Thyroid gland (tissue), 4 donors: Measurements from ENCODE around the gene SND1. TPM values are rescaled to one million over a fixed set of nuclear protein-coding genes. Genes with fewer than 3 reads are reported as not detected.

Experiments used
- DNase-seq, 2 donors: peaks; one replicate each; pipeline ENCODE4 v3.0.0-alpha.2; 2019
- H3K27ac ChIP-seq, 3 donors: fragments of 200-600 bp; sonication (generic); 1 replicate in 2 of 3; 2 replicates in 1 of 3; pipeline ENCODE4 v1.5.1; 2016 to 2019; ENCODE audit warnings: mild to moderate bottlenecking in 1 of 3, moderate library complexity in 1 of 3
- H3K27me3 ChIP-seq: fragments of 200-600 bp; sonication (generic); one replicate; pipeline ENCODE4 v1.5.1; 2019
- H3K36me3 ChIP-seq, 2 donors: fragments of 200-600 bp; sonication (generic); one replicate each; pipeline ENCODE4 v1.5.1; 2016 to 2019
- H3K4me1 ChIP-seq, 2 donors: fragments of 200-600 bp; sonication (generic); one replicate each; pipeline ENCODE4 v1.5.1; 2017 to 2019
- H3K4me3 ChIP-seq, 3 donors: fragments of 200-600 bp; sonication (generic); replicated peaks in 1 of 3; 1 replicate in 2 of 3; 2 replicates in 1 of 3; pipeline ENCODE4 v1.5.1; 2016; ENCODE audit warnings: mild to moderate bottlenecking in 1 of 3
- H3K9me3 ChIP-seq: fragments of 200-600 bp; sonication (generic); one replicate; pipeline ENCODE4 v1.5.1; 2017
- CTCF ChIP-seq, 6 experiments: fragments of 200-600 bp in 3 of 6; fragments of 450-650 bp in 3 of 6; sonication (generic) in 3 of 6; IDR thresholded peaks; one replicate each; pipeline ENCODE4 v1.5.1; 2016 to 2019; ENCODE audit warnings: antibody characterized with exemption in 6 of 6, mild to moderate bottlenecking in 2 of 6, inconsistent platforms in 1 of 6, moderate library complexity in 1 of 6
- POLR2A ChIP-seq, 2 donors: fragments of 450-650 bp; IDR thresholded peaks; one replicate each; pipeline ENCODE4 v1.6.1; 2017; ENCODE audit warnings: antibody characterized with exemption in 2 of 2, mild to moderate bottlenecking in 2 of 2, moderate library complexity in 1 of 2
- WGBS, 2 donors: methylation state at CpG; one replicate each; pipeline ENCODE4 v1.1.5; 2017; 5-methylcytosine and 5-hydroxymethylcytosine counted together
- intact Hi-C: fragments of 100-400 bp; cut with DNase I; formaldehyde crosslinking; loops from one replicate; pipeline ENCODE4 v1.15.1; 2023
- total RNA-seq, 4 donors: library from RNA; depleted of rRNA; stranded (reverse); fragments of >200 nt; gene quantifications; one replicate each; pipeline ENCODE4 v1.2.3, GENCODE V29; 2016

SND1 gene
- total RNA-seq, 4 donors from 2014 or later: 126 to 167 (median 144) TPM

DNA sequence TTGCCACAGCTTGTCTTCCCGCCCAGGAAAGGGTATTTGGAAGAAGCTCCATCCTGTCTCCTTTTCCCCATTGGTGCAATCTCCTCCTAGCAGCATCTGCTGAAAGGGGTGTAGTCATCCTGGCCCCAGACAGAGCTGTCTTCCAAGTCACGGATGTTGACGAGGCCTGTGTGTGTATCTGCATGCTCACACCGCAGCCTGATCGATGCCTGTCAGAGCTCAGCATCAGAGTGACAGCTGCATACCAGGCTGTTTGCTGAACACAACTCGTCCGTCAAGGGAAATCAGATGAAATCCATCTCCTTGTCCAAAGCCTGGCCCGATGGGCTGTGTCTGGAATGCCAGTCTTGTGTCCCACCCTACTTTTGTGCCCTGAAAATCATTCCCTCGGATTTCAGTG is 400.4 kb downstream of the SND1 start:
- Histone ChIP-seq H3K4me3 (no peak overlapping the region), H3K9me3 (no peaks in the 10 kb centered on the region), H3K36me3 (no peaks in the 10 kb centered on the region), H3K27me3 (no peaks in the 10 kb centered on the region), H3K4me1 (no peaks in the 10 kb centered on the region), H3K27ac (no peak overlapping the region)
- TF ChIP-seq CTCF (IDR thresholded peaks at IDR 0.05) (no peak), POLR2A (IDR thresholded peaks at IDR 0.05) (no peak)
- intact Hi-C loops: no loop called here
- 79 to 91% methylated on average over 8 to 9 of the region's 9 CpGs for WGBS, 2 donors
- DNase-seq: no peak

- Histone ChIP-seq H3K36me3 (no peaks in the 10 kb centered on the region), H3K27me3 (no peaks in the 10 kb centered on the region), H3K4me1 (no peaks in the 10 kb centered on the region), H3K27ac (no peak overlapping the region), H3K9me3 (no peaks in the 10 kb centered on the region), H3K4me3 (no peak overlapping the region)
- no peak for DNase-seq
- intact Hi-C loops: no loop called here
- TF ChIP-seq POLR2A (IDR thresholded peaks at IDR 0.05) (no peak), CTCF (IDR thresholded peaks at IDR 0.05) (no peak)
Measured at GRCh38 chr7:128053023-128053422, 401.0 kb downstream of the SND1 start.

DNA sequence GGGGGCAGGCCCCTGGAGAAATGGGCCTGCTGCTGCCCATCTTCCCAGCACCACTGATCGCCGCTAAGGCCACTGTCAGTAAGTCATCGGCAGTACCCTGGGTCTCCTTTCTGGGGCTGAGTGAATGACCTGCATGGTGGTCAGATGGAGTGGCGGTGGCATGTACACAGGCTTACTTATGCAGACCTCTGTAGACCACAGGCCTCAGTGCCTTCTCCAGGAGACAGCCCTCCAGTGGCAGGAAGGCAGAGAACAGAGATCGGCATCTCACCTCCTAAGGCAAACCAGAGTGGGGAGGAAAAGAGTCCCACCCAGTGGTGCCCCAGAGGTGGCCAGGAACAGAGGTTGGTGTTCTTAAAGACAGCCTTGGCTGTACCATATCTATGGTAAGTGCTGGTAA is 402.0 kb downstream of the SND1 start:
- Histone ChIP-seq H3K4me3 (no peak overlapping the region), H3K4me1 (no peaks in the 10 kb centered on the region), H3K36me3 (no peaks in the 10 kb centered on the region), H3K27ac (no peak overlapping the region), H3K27me3 (no peaks in the 10 kb centered on the region), H3K9me3 (no peaks in the 10 kb centered on the region)
- no peak for DNase-seq
- 98 to 99% methylated on average over 5 of the region's 5 CpGs for WGBS, 2 donors
- TF ChIP-seq CTCF (IDR thresholded peaks at IDR 0.05) (no peak), POLR2A (IDR thresholded peaks at IDR 0.05) (no peak)
- intact Hi-C loops: no loop called here

GRCh38 chr7:128054511-128054910 is 402.5 kb downstream of the SND1 start:
- H3K27ac ChIP-seq: no peak overlapping the region
- H3K4me1 ChIP-seq: no peaks in the 10 kb centered on the region
- H3K36me3 ChIP-seq: no peaks in the 10 kb centered on the region
- no peaks in the 10 kb centered on the region for H3K27me3 ChIP-seq
- intact Hi-C loops: no loop called here
- no peak overlapping the region for H3K4me3 ChIP-seq
- TF ChIP-seq CTCF (IDR thresholded peaks at IDR 0.05) (no peak), POLR2A (IDR thresholded peaks at IDR 0.05) (no peak)
- WGBS, 2 donors: 93 to 98% methylated on average over 4 of the region's 4 CpGs
- no peaks in the 10 kb centered on the region for H3K9me3 ChIP-seq
- no peak for DNase-seq

GRCh38 chr7:128055637-128056036 is 403.6 kb downstream of the SND1 start:
- DNase-seq: no peak
- intact Hi-C loops: no loop called here
- WGBS, 2 donors: 86 to 89% methylated on average over 5 of the region's 5 CpGs
- H3K4me3 ChIP-seq: no peak overlapping the region
- H3K27ac ChIP-seq: no peak overlapping the region
- no peaks in the 10 kb centered on the region for H3K4me1 ChIP-seq
- H3K9me3 ChIP-seq: no peaks in the 10 kb centered on the region
- H3K27me3 ChIP-seq: no peaks in the 10 kb centered on the region
- H3K36me3 ChIP-seq: no peaks in the 10 kb centered on the region
- no peak for TF ChIP-seq CTCF (IDR thresholded peaks at IDR 0.05)
- TF ChIP-seq POLR2A (IDR thresholded peaks at IDR 0.05): no peak
